Measurements from ENCODE around the gene COG6.

DNA sequence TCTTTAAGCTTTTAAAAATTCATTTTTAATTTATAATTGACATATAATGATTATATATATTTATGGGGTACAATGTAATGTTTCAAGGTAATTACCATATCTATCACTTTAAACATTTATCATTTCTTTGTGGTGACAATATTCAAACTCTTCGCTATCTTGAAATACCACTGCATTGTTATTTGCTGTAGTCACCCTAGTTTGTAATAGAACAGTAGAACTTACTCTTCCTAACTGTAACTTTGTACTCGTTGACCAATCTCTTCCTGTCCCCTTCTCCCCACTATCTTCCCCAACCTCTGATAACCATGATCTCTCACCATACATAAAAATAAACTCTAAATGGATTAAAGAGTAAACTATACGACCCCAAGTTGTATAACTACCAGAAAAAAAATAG, 20.4 kb downstream of the COG6 start:
- TF ChIP-seq CTCF (conservative IDR thresholded peaks at IDR 0.05 in 1 of 2, IDR thresholded peaks at IDR 0.05 in 1 of 2; ENCODE audit: extremely low read depth in 1 of 2, insufficient read depth in 1 of 2, low read depth in 1 of 2, low read length in 2 of 2) (no peak), EZH2 (IDR thresholded peaks at IDR 0.05; ENCODE audit: borderline replicate concordance, low read length) (no peak)

Measured in mammary epithelial cell (primary cell).